Fibroblast of lung (primary cell): ENCODE results near the gene GPR3. TPM values are rescaled to one million over a fixed set of nuclear protein-coding genes. Genes with fewer than 3 reads are reported as not detected.
"Not testable (repeated sequence)": the region's sequence is repeated elsewhere in the genome, so short reads cannot be mapped to it uniquely, and the experiment has no call there.

Source experiments
- DNase-seq, 2 donors: peaks; one replicate each; pipeline versions ENCODE4 v3.0.0 to v3.0.0-alpha.2; 2010; ENCODE audit warnings: low read depth in 2 of 2
- H2AFZ ChIP-seq: 2 replicates; pipeline ENCODE4 v1.5.1; 2012; ENCODE audit warnings: low read length, control low read depth, inconsistent platforms
- H3K27ac ChIP-seq: 2 replicates; pipeline ENCODE4 v1.5.1; 2011; ENCODE audit warnings: low read length, control low read depth; ENCODE audit not compliant: insufficient read depth
- H3K27me3 ChIP-seq: 2 replicates; pipeline ENCODE4 v1.5.1; 2011; ENCODE audit warnings: mild to moderate bottlenecking, low read length; ENCODE audit not compliant: control insufficient read depth, insufficient read depth
- H3K36me3 ChIP-seq: 2 replicates; pipeline ENCODE4 v1.5.1; 2011; ENCODE audit warnings: low read length; ENCODE audit not compliant: control insufficient read depth, insufficient read depth
- H3K4me1 ChIP-seq: 2 replicates; pipeline ENCODE4 v1.5.1; 2011; ENCODE audit warnings: low read length; ENCODE audit not compliant: control insufficient read depth, insufficient read depth; ENCODE audit errors: extremely low read depth
- H3K4me2 ChIP-seq: 2 replicates; pipeline ENCODE4 v1.5.1; 2011; ENCODE audit warnings: low read length, control low read depth; ENCODE audit not compliant: insufficient read depth; ENCODE audit errors: extremely low read depth
- H3K4me3 ChIP-seq, 4 experiments: fragments of 200-600 bp in 1 of 4; sonication (generic) in 1 of 4; replicated peaks in 1 of 4; 2 replicates each; pipeline ENCODE4 v1.5.1; 2011 to 2016; ENCODE audit warnings: low read length in 4 of 4, low read depth in 3 of 4, mild to moderate bottlenecking in 3 of 4, control low read depth in 2 of 4, inconsistent platforms in 1 of 4, mixed read lengths in 1 of 4; ENCODE audit not compliant: insufficient read depth in 1 of 4; ENCODE audit errors: control extremely low read depth in 1 of 4
- H3K79me2 ChIP-seq: 2 replicates; pipeline ENCODE4 v1.5.1; 2012; ENCODE audit warnings: mild to moderate bottlenecking, low read length, inconsistent platforms; ENCODE audit not compliant: control insufficient read depth, insufficient read depth
- H3K9ac ChIP-seq: 2 replicates; pipeline ENCODE4 v1.5.1; 2011; ENCODE audit warnings: mild to moderate bottlenecking, low read length, control low read depth; ENCODE audit not compliant: insufficient read depth
- H3K9me3 ChIP-seq: 2 replicates; pipeline ENCODE4 v1.5.1; 2012; ENCODE audit warnings: low read depth, low read length; ENCODE audit not compliant: control insufficient read depth, insufficient read depth
- H4K20me1 ChIP-seq: 2 replicates; pipeline ENCODE4 v1.5.1; 2011; ENCODE audit warnings: low read length; ENCODE audit not compliant: control insufficient read depth, insufficient read depth; ENCODE audit errors: extremely low read depth
- EZH2 ChIP-seq: IDR thresholded peaks from 2 replicates; pipeline ENCODE4 v1.5.1; 2012; ENCODE audit warnings: low read length, control low read depth, mild to moderate bottlenecking; ENCODE audit errors: missing control alignments
- polyA plus RNA-seq, 2 donors: library from polyadenylated mRNA; depleted of rRNA in 1 of 2; stranded (reverse) in 1 of 2; unstranded in 1 of 2; fragments of >200 nt; gene quantifications; 2 replicates each; pipeline ENCODE4 v1.2.1, GENCODE V29; 2011 to 2012; ENCODE audit warnings: missing spikeins in 1 of 2
- total RNA-seq: library from RNA; depleted of rRNA; stranded (reverse); fragments of >200 nt; gene quantifications from 2 replicates; pipeline ENCODE4 v1.2.1, GENCODE V29; 2014
- TF ChIP-seq, protein P1 (sequence below), 2 donors: IDR thresholded peaks in 1 of 2; conservative IDR thresholded peaks in 1 of 2; 1 replicate in 1 of 2; 2 replicates in 1 of 2; pipeline ENCODE4 v1.5.1; 2011 to 2012; ENCODE audit warnings: low read length in 2 of 2, control low read depth in 1 of 2, inconsistent platforms in 1 of 2, low read depth in 1 of 2, mild to moderate bottlenecking in 1 of 2

GPR3 gene
- total and polyA plus RNA-seq, 2 donors (not counting 1 experiment from before 2014, with no cell fraction given): 0.17 to 0.82 TPM

GRCh38 chr1:27431601-27431940 lies 39.1 kb downstream of the GPR3 start:
- Histone ChIP-seq H3K4me3 (no peak overlapping the region), H3K4me1 (peaks cover 22% of the 10 kb centered on the region), H3K36me3 (peaks cover 4% of the 10 kb centered on the region), H3K27me3 (no peaks in the 10 kb centered on the region), H3K79me2 (peaks cover 58% of the 10 kb centered on the region), H3K4me2 (no peak overlapping the region), H2AFZ (no peak overlapping the region), H3K27ac (no peak overlapping the region), H4K20me1 (no peaks in the 10 kb centered on the region), H3K9me3 (no peaks in the 10 kb centered on the region), H3K9ac (no peak overlapping the region)
- TF ChIP-seq, protein P1, sequence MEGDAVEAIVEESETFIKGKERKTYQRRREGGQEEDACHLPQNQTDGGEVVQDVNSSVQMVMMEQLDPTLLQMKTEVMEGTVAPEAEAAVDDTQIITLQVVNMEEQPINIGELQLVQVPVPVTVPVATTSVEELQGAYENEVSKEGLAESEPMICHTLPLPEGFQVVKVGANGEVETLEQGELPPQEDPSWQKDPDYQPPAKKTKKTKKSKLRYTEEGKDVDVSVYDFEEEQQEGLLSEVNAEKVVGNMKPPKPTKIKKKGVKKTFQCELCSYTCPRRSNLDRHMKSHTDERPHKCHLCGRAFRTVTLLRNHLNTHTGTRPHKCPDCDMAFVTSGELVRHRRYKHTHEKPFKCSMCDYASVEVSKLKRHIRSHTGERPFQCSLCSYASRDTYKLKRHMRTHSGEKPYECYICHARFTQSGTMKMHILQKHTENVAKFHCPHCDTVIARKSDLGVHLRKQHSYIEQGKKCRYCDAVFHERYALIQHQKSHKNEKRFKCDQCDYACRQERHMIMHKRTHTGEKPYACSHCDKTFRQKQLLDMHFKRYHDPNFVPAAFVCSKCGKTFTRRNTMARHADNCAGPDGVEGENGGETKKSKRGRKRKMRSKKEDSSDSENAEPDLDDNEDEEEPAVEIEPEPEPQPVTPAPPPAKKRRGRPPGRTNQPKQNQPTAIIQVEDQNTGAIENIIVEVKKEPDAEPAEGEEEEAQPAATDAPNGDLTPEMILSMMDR (conservative IDR thresholded peaks at IDR 0.05 in 1 of 2, IDR thresholded peaks at IDR 0.05 in 1 of 2; ENCODE audit: low read depth in 1 of 2, low read length in 2 of 2): no peak
- TF ChIP-seq EZH2: no peak
- DNase-seq: no peak

DNA sequence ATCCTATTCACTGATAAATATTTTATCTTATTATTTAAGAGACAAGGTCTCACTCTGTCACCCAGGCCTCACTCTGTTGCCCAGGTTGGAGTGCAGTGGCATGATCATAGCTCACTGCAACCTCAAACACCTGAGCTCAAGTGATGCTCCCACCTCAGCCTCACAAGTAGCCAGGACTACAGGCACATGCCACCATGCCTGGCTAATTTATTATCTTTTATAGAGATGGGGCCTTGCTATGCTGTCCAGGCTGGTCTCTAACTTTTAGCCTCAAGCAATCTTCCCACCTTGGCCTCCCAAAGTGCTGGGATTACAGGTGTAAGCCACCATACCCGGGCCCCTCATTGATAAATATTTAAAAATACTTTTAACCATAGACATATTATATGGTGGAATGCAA lies 40.3 kb downstream of the GPR3 start:
- H3K4me3 ChIP-seq, H4K20me1 ChIP-seq, H3K4me2 ChIP-seq, H3K9me3 ChIP-seq, H3K9ac ChIP-seq, H3K27me3 ChIP-seq, H3K36me3 ChIP-seq, H3K27ac ChIP-seq, DNase-seq, H2AFZ ChIP-seq: not testable (repeated sequence)
- H3K79me2 ChIP-seq: peaks cover 70% of the 10 kb centered on the region
- H3K4me1 ChIP-seq: peaks cover 23% of the 10 kb centered on the region

DNA sequence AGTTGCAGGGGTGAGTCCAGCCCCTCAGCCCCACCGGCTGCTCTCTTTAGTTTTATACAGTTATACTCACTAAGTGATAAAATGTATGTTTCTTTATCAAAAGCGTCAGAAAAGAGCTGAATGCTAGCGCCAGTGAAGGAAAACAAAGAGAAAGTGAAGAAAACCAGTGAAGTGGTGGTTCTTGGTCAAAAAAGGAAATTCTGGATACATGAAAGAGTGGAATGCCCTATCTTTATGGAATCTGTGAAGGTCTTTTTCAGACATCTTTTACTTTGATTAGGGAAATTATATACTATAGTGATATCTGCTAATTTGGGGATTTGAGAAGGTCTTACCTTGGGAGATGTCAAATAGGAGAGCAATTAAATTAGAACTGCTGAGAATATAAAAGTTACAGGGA lies 41.3 kb downstream of the GPR3 start:
- Histone ChIP-seq H3K9me3 (no peaks in the 10 kb centered on the region), H3K27me3 (no peaks in the 10 kb centered on the region), H3K4me1 (peaks cover 16% of the 10 kb centered on the region), H4K20me1 (no peaks in the 10 kb centered on the region), H3K36me3 (no peaks in the 10 kb centered on the region), H3K4me2 (no peak overlapping the region), H3K9ac (no peak overlapping the region), H3K4me3 (no peak overlapping the region), H3K27ac (no peak overlapping the region), H3K79me2 (peaks cover 80% of the 10 kb centered on the region), H2AFZ (no peak overlapping the region)
- no peak for DNase-seq
- TF ChIP-seq EZH2: no peak
- TF ChIP-seq, protein P1 (conservative IDR thresholded peaks at IDR 0.05 in 1 of 2, IDR thresholded peaks at IDR 0.05 in 1 of 2; ENCODE audit: low read depth in 1 of 2, low read length in 2 of 2): no peak
